Measurements from ENCODE around the gene CDKN1A.
"Not testable (repeated sequence)": the region's sequence is repeated elsewhere in the genome, so short reads cannot be mapped to it uniquely, and the experiment has no call there.

CDKN1A gene

GRCh38 chr6:36678488-36679042, at the start of gene CDKN1A:
Gene CDKN1A (plus strand): TSS chr6:36678714. CDS start chr6:36684102, 5,388 bp downstream.
- peak; percentile 40 to 52 (median 50) for DNase-seq (ENCODE audit: low read depth in 2 of 3, low spot score in 2 of 3)

GRCh38 chr6:36629784-36630183, 48.7 kb upstream of the CDKN1A start:
- DNase-seq (ENCODE audit: low read depth in 2 of 3, low spot score in 2 of 3): no peak

DNA sequence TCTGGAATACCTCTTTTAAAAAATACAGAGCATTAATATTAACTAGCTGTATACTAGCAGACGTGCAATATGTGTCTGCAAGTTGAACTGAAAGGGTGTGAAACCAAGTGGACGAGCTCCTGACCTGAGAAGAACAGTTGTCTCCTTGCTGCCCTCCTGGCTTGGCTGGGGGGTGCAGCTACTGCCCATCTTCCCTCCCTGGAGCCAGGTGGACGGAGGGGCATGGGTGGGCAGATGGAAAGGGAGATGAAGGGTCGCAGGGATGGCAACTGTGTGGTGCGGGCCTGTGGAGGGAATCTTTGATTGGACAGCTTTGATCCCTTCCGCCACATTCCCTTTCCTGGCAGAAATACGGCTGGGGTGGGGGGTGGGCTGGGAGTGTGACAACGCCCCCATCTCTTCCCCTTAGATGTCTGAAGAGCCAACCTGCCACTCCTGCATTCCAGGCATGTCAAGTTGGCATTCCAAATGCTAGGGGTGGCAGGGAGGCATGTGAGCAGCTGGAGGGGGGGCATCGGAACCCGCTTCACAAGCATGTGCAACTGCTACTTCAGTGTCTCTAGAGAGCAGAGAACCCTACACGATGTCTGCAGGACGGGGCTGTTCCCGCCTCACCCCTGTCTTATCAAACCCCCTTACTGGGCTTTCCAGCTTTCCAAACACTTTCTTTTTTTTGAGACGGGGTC, 47.0 kb upstream of the CDKN1A start:
- DNase-seq (ENCODE audit: low read depth in 2 of 3, low spot score in 2 of 3): no peak

- DNase-seq (ENCODE audit: low read depth in 2 of 3, low spot score in 2 of 3): no peak
Observed at GRCh38 chr6:36633370-36633769, 45.1 kb upstream of the CDKN1A start.

DNA sequence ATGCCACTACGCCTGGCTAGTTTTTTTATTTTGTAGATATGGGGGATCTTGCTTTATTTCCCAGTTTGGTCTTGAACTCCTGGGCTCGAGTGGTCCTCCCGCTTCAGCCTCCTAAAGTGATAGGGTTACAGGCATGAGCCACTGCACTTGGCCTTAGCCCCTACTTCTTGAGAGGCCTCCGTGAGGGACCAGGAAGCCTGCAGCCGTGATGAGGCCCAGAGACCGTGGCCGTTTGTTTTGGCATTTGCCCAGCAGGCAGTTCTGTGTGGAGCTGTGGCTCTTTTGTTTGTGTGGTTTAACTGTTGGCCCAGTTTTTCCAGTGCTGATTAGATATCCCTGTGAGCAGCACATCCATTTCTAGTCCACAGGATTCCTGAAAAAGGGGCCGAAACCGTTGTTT, 44.6 kb upstream of the CDKN1A start:
- DNase-seq (ENCODE audit: low read depth in 2 of 3, low spot score in 2 of 3): no peak

- DNase-seq (ENCODE audit: low read depth in 2 of 3, low spot score in 2 of 3): no peak
Observed at GRCh38 chr6:36634317-36635108, 44.0 kb upstream of the CDKN1A start.

- DNase-seq (ENCODE audit: low read depth in 2 of 3, low spot score in 2 of 3): no peak
Observed at GRCh38 chr6:36636283-36636682, 42.2 kb upstream of the CDKN1A start.

GRCh38 chr6:36636687-36637418, 41.7 kb upstream of the CDKN1A start:
- DNase-seq (ENCODE audit: low read depth in 2 of 3, low spot score in 2 of 3): no peak

- DNase-seq (ENCODE audit: low read depth in 2 of 3, low spot score in 2 of 3): no peak
Observed at GRCh38 chr6:36638579-36638978, 39.9 kb upstream of the CDKN1A start.

- DNase-seq (ENCODE audit: low read depth in 2 of 3, low spot score in 2 of 3): no peak
Observed at GRCh38 chr6:36639171-36639808, 39.2 kb upstream of the CDKN1A start.

DNA sequence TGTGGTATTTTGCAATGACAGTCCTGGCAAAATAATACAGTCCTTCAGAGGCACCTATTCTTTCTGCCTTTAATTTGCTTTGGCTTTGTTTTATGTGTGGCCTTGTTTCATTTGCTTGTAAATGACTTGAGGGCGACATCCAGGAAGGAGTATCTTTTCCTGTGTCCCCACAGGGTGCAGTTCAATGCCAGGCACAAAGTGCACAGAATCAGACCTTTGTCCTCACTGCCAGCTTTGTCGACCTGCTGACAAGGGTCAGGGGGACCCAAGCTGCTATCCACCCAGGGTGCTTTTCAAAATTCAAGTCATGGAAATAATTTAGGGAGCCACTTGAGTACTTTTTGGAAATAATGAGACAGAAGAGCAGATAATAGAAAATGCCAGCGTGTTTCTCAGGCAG, 37.0 kb upstream of the CDKN1A start:
- DNase-seq (ENCODE audit: low read depth in 2 of 3, low spot score in 2 of 3): no peak

GRCh38 chr6:36642913-36643817, 35.3 kb upstream of the CDKN1A start:
- no peak for DNase-seq (ENCODE audit: low read depth in 2 of 3, low spot score in 2 of 3)

GRCh38 chr6:36643977-36644376, 34.5 kb upstream of the CDKN1A start:
- no peak for DNase-seq (ENCODE audit: low read depth in 2 of 3, low spot score in 2 of 3)

DNA sequence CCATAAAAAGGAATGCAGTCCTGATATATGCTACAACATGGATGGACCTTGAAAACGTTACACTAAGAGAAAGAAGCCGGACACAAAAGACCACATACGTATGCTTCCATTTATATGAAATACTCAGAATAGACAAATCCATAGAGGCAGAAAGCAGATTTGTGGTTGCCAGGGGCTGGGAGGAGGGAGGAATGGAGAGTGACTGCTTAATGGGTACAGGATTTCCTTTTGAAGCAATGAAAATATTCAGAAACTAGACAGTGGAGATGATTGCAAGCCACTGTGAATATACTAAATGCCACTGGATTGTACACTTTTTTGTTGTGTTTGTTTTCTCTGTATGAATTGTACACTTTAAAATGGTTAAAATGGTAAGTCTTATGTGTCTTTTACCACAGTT, 29.4 kb upstream of the CDKN1A start:
- DNase-seq (ENCODE audit: low read depth in 2 of 3, low spot score in 2 of 3): no peak

- no peak for DNase-seq (ENCODE audit: low read depth in 2 of 3, low spot score in 2 of 3)
Observed at GRCh38 chr6:36649701-36650484, 28.6 kb upstream of the CDKN1A start.

DNA sequence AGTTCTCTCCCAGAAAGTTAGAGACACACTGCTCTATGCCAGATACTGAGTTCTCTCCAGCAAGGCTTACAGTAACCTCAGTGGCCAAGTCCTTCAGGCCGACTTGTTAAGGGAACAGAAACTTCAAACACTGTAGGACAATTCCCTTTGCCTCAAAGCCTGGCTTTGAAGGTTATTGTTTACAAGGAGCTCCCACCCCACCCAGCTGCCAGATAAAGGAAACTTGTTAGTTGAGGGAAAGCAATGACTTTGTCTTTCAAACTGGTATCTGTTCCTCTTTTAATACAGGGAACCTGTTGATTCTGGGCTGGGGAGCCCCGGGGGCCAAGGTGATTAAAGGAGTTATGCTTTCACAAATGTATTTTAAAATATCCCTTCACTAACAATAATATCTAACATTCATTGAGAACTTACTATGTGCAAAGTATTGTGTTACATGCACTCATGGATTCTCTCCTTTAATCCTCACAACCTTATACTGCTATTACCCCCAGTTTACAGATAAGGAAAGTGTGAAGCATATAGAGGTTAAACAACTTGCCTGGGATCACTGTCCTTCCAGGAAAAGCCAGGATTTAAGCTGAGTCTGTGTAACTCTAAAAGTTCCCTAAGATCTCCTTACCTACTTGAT, 27.6 kb upstream of the CDKN1A start:
- DNase-seq (ENCODE audit: low read depth in 2 of 3, low spot score in 2 of 3): no peak

DNA sequence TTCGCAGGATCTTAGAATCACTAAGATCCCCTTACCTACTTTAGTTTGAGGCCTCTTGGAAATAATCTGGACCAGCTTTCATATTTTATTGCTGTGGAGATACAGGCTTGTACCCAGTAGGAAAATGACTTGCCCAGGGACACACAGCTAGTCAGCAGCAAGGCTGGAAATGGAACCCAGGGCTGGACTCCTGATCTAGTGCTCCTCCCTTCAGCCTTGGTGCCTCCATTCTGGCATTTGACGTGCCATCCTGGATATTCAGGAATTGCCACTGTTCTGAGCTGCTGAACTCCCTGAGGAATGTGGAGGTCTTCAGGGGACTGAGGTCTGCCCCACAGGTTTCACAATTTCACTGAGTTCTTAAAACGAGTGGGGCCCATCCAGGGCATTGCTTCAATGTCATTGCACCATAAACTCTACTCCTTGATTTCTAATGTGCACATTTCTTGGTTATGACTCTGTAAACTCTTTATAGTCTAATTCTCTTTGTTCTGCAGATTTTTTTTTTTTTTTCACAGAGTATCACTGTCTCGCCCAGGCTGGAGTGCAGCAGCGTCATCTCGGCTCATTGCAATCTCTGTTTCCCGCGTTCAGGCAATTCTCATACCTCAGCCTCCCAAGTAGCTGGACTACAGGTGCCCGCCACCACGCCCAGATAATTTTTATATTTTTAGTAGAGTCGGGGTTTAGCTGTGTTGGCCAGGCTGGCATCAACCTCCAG, 26.7 kb upstream of the CDKN1A start:
- no peak for DNase-seq (ENCODE audit: low read depth in 2 of 3, low spot score in 2 of 3)

- DNase-seq (ENCODE audit: low read depth in 2 of 3, low spot score in 2 of 3): not testable (repeated sequence)
Observed at GRCh38 chr6:36654469-36654868, 24.0 kb upstream of the CDKN1A start.
